SK-N-SH treated with all-trans-retinoic acid at 6 μM for 48 hours (cell line): ENCODE data around the gene CDH5.

Experiments used
- ATAC-seq: fragments of 200-7000 bp; cut with Tn5 transposase; 3 replicates; pipeline ENCODE4 v1.9.1; 2020; ENCODE audit warnings: mild to moderate bottlenecking, moderate library complexity
- ARNTL ChIP-seq: fragments of 450-650 bp; formaldehyde crosslinking; IDR thresholded peaks from 2 replicates; pipeline ENCODE4 v1.5.0; 2020; ENCODE audit warnings: low read depth, mild to moderate bottlenecking, moderate library complexity, borderline replicate concordance
- BACH2 ChIP-seq: fragments of 250-450 bp; sonication (Bioruptor Pico); IDR thresholded peaks from 2 replicates; pipeline ENCODE4 v1.9.0; 2021; ENCODE audit warnings: mild to moderate bottlenecking, borderline replicate concordance
- CSDC2 ChIP-seq: fragments of 250-450 bp; sonication (Bioruptor Pico); IDR thresholded peaks from 2 replicates; pipeline ENCODE4 v1.5.0; 2020; ENCODE audit warnings: mild to moderate bottlenecking, moderate library complexity
- CSRNP3 ChIP-seq: fragments of 250-450 bp; sonication (Bioruptor Pico); IDR thresholded peaks from 2 replicates; pipeline ENCODE4 v1.5.1; 2021; ENCODE audit warnings: mild to moderate bottlenecking, moderate library complexity
- ESRRG ChIP-seq: fragments of 250-450 bp; sonication (Bioruptor Pico); IDR thresholded peaks from 2 replicates; pipeline ENCODE4 v1.6.1; 2021; ENCODE audit warnings: mild to moderate bottlenecking
- GLIS3 ChIP-seq: fragments of 250-450 bp; sonication (Bioruptor Pico); IDR thresholded peaks from 2 replicates; pipeline ENCODE4 v1.5.0; 2020; ENCODE audit warnings: mild to moderate bottlenecking, moderate library complexity
- ISL1 ChIP-seq: fragments of 250-450 bp; sonication (Bioruptor Pico); IDR thresholded peaks from 2 replicates; pipeline ENCODE4 v2.1.2; 2022; ENCODE audit warnings: mild to moderate bottlenecking, moderate library complexity
- OSR1 ChIP-seq: fragments of 250-450 bp; sonication (Bioruptor Pico); IDR thresholded peaks from 2 replicates; pipeline ENCODE4 v1.8.0; 2022; ENCODE audit warnings: moderate library complexity, mild to moderate bottlenecking, inconsistent platforms
- PATZ1 ChIP-seq: fragments of 250-450 bp; sonication (Bioruptor Pico); IDR thresholded peaks from 2 replicates; pipeline ENCODE4 v1.8.0; 2020; ENCODE audit warnings: mild to moderate bottlenecking, moderate library complexity, borderline replicate concordance
- POU6F1 ChIP-seq: fragments of 250-450 bp; sonication (Bioruptor Pico); IDR thresholded peaks from 2 replicates; pipeline ENCODE4 v1.8.0; 2021; ENCODE audit warnings: low read depth, mild to moderate bottlenecking, moderate library complexity, borderline replicate concordance
- PPARA ChIP-seq: fragments of 250-450 bp; sonication (Bioruptor Pico); IDR thresholded peaks from 2 replicates; pipeline ENCODE4 v1.5.0; 2020; ENCODE audit warnings: mild to moderate bottlenecking, borderline replicate concordance
- RARB ChIP-seq: fragments of 250-450 bp; sonication (Bioruptor Pico); IDR thresholded peaks from 2 replicates; pipeline ENCODE4 v1.8.0; 2021; ENCODE audit warnings: mild to moderate bottlenecking, moderate library complexity
- SNAI2 ChIP-seq: fragments of 250-450 bp; sonication (Bioruptor Pico); IDR thresholded peaks from 2 replicates; pipeline ENCODE4 v1.5.0; 2020; ENCODE audit warnings: mild to moderate bottlenecking, moderate library complexity
- TCF4 ChIP-seq: fragments of 250-450 bp; sonication (Bioruptor Pico); IDR thresholded peaks from 2 replicates; pipeline ENCODE4 v1.8.0; 2021; ENCODE audit warnings: mild to moderate bottlenecking, moderate library complexity, borderline replicate concordance
- TOX ChIP-seq: fragments of 250-450 bp; sonication (Bioruptor Pico); IDR thresholded peaks from 2 replicates; pipeline ENCODE4 v1.8.0; 2021; ENCODE audit warnings: mild to moderate bottlenecking, moderate library complexity, borderline replicate concordance
- ZC3H10 ChIP-seq: fragments of 250-450 bp; sonication (Bioruptor Pico); IDR thresholded peaks from 2 replicates; pipeline ENCODE4 v1.5.1; 2021; ENCODE audit warnings: mild to moderate bottlenecking, moderate library complexity
- ZFP3 ChIP-seq: fragments of 250-450 bp; sonication (Bioruptor Pico); IDR thresholded peaks from 2 replicates; pipeline ENCODE4 v1.5.0; 2020; ENCODE audit warnings: mild to moderate bottlenecking, moderate library complexity
- ZFP30 ChIP-seq: fragments of 450-650 bp; formaldehyde crosslinking; IDR thresholded peaks from 2 replicates; pipeline ENCODE4 v1.5.0; 2022; ENCODE audit warnings: mild to moderate bottlenecking, moderate library complexity
- ZNF565 ChIP-seq: fragments of 450-650 bp; formaldehyde crosslinking; conservative IDR thresholded peaks from 2 replicates; pipeline ENCODE4 v1.5.0; 2020; ENCODE audit warnings: low read depth, mild to moderate bottlenecking, moderate library complexity
- ZNF70 ChIP-seq: fragments of 450-650 bp; formaldehyde crosslinking; IDR thresholded peaks from 2 replicates; pipeline ENCODE4 v1.5.0; 2020; ENCODE audit warnings: mild to moderate bottlenecking, moderate library complexity
- ZNF8 ChIP-seq: fragments of 450-650 bp; formaldehyde crosslinking; IDR thresholded peaks from 2 replicates; pipeline ENCODE4 v1.5.0; 2020; ENCODE audit warnings: mild to moderate bottlenecking, moderate library complexity

Gene CDH5

GRCh38 chr16:66383551-66383950, 17.1 kb downstream of the CDH5 start (continued):
- TF ChIP-seq POU6F1 = no peak
- TF ChIP-seq GLIS3 (CRISPR knock-in tag) = no peak
- TF ChIP-seq PPARA (CRISPR knock-in tag) = no peak
- no peak for TF ChIP-seq SNAI2 (CRISPR knock-in tag)
- no peak for TF ChIP-seq ZNF8 (CRISPR knock-in tag)
- no peak for TF ChIP-seq TCF4 (CRISPR knock-in tag)
- no peak for TF ChIP-seq ZFP30 (CRISPR knock-in tag)
- TF ChIP-seq ZNF70 (CRISPR knock-in tag) = no peak
- no peak for TF ChIP-seq TOX (CRISPR knock-in tag)
- TF ChIP-seq, all 23 proteins: peak for 0

GRCh38 chr16:66385415-66385814, 18.9 kb downstream of the CDH5 start:
- TF ChIP-seq RARB (no peak), ZNF8 (CRISPR knock-in tag) (no peak), ZNF70 (CRISPR knock-in tag) (no peak), PATZ1 (CRISPR knock-in tag) (no peak), ARNTL (CRISPR knock-in tag) (no peak), ZC3H10 (CRISPR knock-in tag) (no peak), ISL1 (CRISPR knock-in tag) (no peak), GLIS3 (CRISPR knock-in tag) (no peak), ESRRG (no peak), TOX (CRISPR knock-in tag) (no peak), ZFP3 (no peak), ZNF565 (no peak)
- TF ChIP-seq, all 23 proteins: peak for 0
- ATAC-seq = no peak

- no peak for ATAC-seq
- TF ChIP-seq ZC3H10 (CRISPR knock-in tag) (no peak), ARNTL (CRISPR knock-in tag) (no peak), CSRNP3 (CRISPR knock-in tag) (no peak)
Observed at GRCh38 chr16:66386629-66387622, 20.4 kb downstream of the CDH5 start.

GRCh38 chr16:66387817-66388332, 21.4 kb downstream of the CDH5 start:
- no peak for ATAC-seq
- no peak for TF ChIP-seq ZFP30 (CRISPR knock-in tag)
- TF ChIP-seq RARB = no peak
- TF ChIP-seq TCF4 (CRISPR knock-in tag) = no peak
- TF ChIP-seq ZNF8 (CRISPR knock-in tag) = no peak
- TF ChIP-seq BACH2 (CRISPR knock-in tag) = no peak
- no peak for TF ChIP-seq ZNF565
- no peak for TF ChIP-seq TOX (CRISPR knock-in tag)
- no peak for TF ChIP-seq OSR1 (CRISPR knock-in tag)
- no peak for TF ChIP-seq PPARA (CRISPR knock-in tag)
- no peak for TF ChIP-seq CSRNP3 (CRISPR knock-in tag)
- TF ChIP-seq SNAI2 (CRISPR knock-in tag) = no peak
- no peak for TF ChIP-seq ISL1 (CRISPR knock-in tag)
- TF ChIP-seq PATZ1 (CRISPR knock-in tag) = no peak
- TF ChIP-seq POU6F1 = no peak
- no peak for TF ChIP-seq ESRRG
- no peak for TF ChIP-seq ZFP3
- no peak for TF ChIP-seq CSDC2
- no peak for TF ChIP-seq ARNTL (CRISPR knock-in tag)
